HCT116 (cell line): ENCODE measurements around the gene COL5A3. TPM values are rescaled to one million over a fixed set of nuclear protein-coding genes. Genes with fewer than 3 reads are reported as not detected.

Source experiments
- ATAC-seq: fragments of 200-7000 bp; cut with Tn5 transposase; 2 replicates; pipeline ENCODE4 v1.9.1; 2020; ENCODE audit warnings: mild to moderate bottlenecking, moderate library complexity
- BruUV-seq: library from RNA; stranded (reverse); fragments of 400-500 nt; replicated peaks from 2 replicates; lab custom pipeline; 2021; lab: Mats Ljungman, UMichigan
- CTCF ChIA-PET: fragments of 300-600 bp; sonication (Branson Sonifier 250); formaldehyde crosslinking; loops from one replicate; lab custom pipeline; 2021; ENCODE audit warnings: antibody characterized with exemption; lab: Charles Lee
- POLR2A ChIA-PET: fragments of 300-600, 350-600 bp; sonication (Branson Sonifier 250); formaldehyde crosslinking; loops from one replicate; lab custom pipeline; 2021; ENCODE audit warnings: antibody characterized with exemption; lab: Charles Lee
- RAD21 ChIA-PET, 2 experiments: fragments of 300-600 bp; sonication (Branson Sonifier 250); formaldehyde crosslinking; loops; one replicate each; lab custom pipeline; 2023; ENCODE audit warnings: low total read pairs in 2 of 2; ENCODE audit not compliant: uncharacterized antibody in 2 of 2, unreplicated experiment in 2 of 2, low non-redundant PET in 1 of 2; lab: Charles Lee
- DNase-seq: peaks from one replicate; pipeline ENCODE4 v3.0.0-alpha.2; 2010; ENCODE audit warnings: low read depth, low spot score
- H2AFZ ChIP-seq: fragments of 200-600 bp; shearing (Covaris generic), sonication (generic); 2 replicates; pipeline ENCODE4 v1.6.1; 2017; ENCODE audit warnings: low read depth, mixed run types, mixed read lengths, antibody characterized with exemption, low read length; ENCODE audit not compliant: poor library complexity, severe bottlenecking
- H3K27ac ChIP-seq: 2 replicates; pipeline ENCODE4 v1.5.1; 2012; ENCODE audit warnings: low read depth, low read length
- H3K27me3 ChIP-seq: fragments of 200-600 bp; sonication (generic); 2 replicates; pipeline ENCODE4 v1.6.1; 2016; ENCODE audit warnings: mixed run types, low read length, mixed read lengths; ENCODE audit not compliant: insufficient read depth
- H3K36me3 ChIP-seq, 2 experiments: fragments of 200-500 bp in 1 of 2; fragments of 200-600 bp in 1 of 2; sonication (Bioruptor generic) in 1 of 2; sonication (generic) in 1 of 2; 2 replicates each; pipeline versions ENCODE4 v1.5.1 to v1.6.1; 2014 to 2016; ENCODE audit warnings: low read length in 2 of 2, inconsistent platforms in 1 of 2, mixed read lengths in 1 of 2, mixed run types in 1 of 2; ENCODE audit not compliant: insufficient read depth in 2 of 2, control insufficient read depth in 1 of 2
- H3K4me1 ChIP-seq, 2 experiments: fragments of 200-600 bp in 1 of 2; sonication (generic) in 1 of 2; 2 replicates each; pipeline versions ENCODE4 v1.5.1 to v1.6.1; 2012 to 2017; ENCODE audit warnings: low read length in 2 of 2, inconsistent platforms in 1 of 2, mild to moderate bottlenecking in 1 of 2, mixed read lengths in 1 of 2, mixed run types in 1 of 2, moderate library complexity in 1 of 2; ENCODE audit not compliant: insufficient read depth in 2 of 2, control insufficient read depth in 1 of 2
- H3K4me2 ChIP-seq: fragments of 200-600 bp; sonication (generic); 2 replicates; pipeline ENCODE4 v1.6.1; 2017; ENCODE audit warnings: mixed run types, low read length, mixed read lengths
- H3K4me3 ChIP-seq, 2 experiments: fragments of 200-600 bp in 1 of 2; sonication (generic) in 1 of 2; replicated peaks in 1 of 2; 2 replicates each; pipeline ENCODE4 v1.5.1; 2011 to 2016; ENCODE audit warnings: low read length in 2 of 2, control low read depth in 1 of 2, low read depth in 1 of 2, mild to moderate bottlenecking in 1 of 2, mixed read lengths in 1 of 2, mixed run types in 1 of 2
- H3K79me2 ChIP-seq: fragments of 200-600 bp; sonication (generic); 2 replicates; pipeline ENCODE4 v1.6.1; 2017; ENCODE audit warnings: mild to moderate bottlenecking, mixed run types, low read length, moderate library complexity, mixed read lengths; ENCODE audit not compliant: insufficient read depth
- H3K9ac ChIP-seq: fragments of 200-600 bp; sonication (generic); 2 replicates; pipeline ENCODE4 v1.6.1; 2016; ENCODE audit warnings: low read length, mixed read lengths
- H3K9me2 ChIP-seq: fragments of 200-600 bp; sonication (generic), shearing (Covaris generic); 2 replicates; pipeline ENCODE4 v1.6.1; 2017; ENCODE audit warnings: mixed run types, mild to moderate bottlenecking, moderate library complexity; ENCODE audit not compliant: insufficient read depth
- H3K9me3 ChIP-seq, 2 experiments: fragments of 200-500 bp in 1 of 2; fragments of 200-600 bp in 1 of 2; sonication (Bioruptor generic) in 1 of 2; sonication (generic) in 1 of 2; 2 replicates each; pipeline ENCODE4 v1.6.1; 2014 to 2017; ENCODE audit warnings: low read length in 2 of 2, mixed read lengths in 2 of 2, inconsistent platforms in 1 of 2, low read depth in 1 of 2, mild to moderate bottlenecking in 1 of 2, mixed run types in 1 of 2, moderate library complexity in 1 of 2; ENCODE audit not compliant: control insufficient read depth in 1 of 2, insufficient read depth in 1 of 2
- H4K20me1 ChIP-seq: fragments of 200-600 bp; sonication (generic), shearing (Covaris generic); 2 replicates; pipeline ENCODE4 v1.6.1; 2017; ENCODE audit warnings: mixed run types, mild to moderate bottlenecking, moderate library complexity; ENCODE audit not compliant: insufficient read depth
- CBX3 ChIP-seq: IDR thresholded peaks from 2 replicates; pipeline ENCODE4 v1.6.1; 2012; ENCODE audit warnings: low read depth
- EGR1 ChIP-seq: IDR thresholded peaks from 2 replicates; pipeline ENCODE4 v1.6.1; 2012; ENCODE audit warnings: low read depth
- EZH2 ChIP-seq: fragments of 200-600 bp; sonication (generic); IDR thresholded peaks from 2 replicates; pipeline ENCODE4 v1.6.1; 2017; ENCODE audit warnings: antibody characterized with exemption, mixed run types
- POLR2A ChIP-seq: IDR thresholded peaks from 2 replicates; pipeline ENCODE4 v1.7.0; 2011; ENCODE audit warnings: borderline replicate concordance; ENCODE audit not compliant: insufficient read depth, insufficient read length; ENCODE audit errors: extremely low read depth
- RAD21 ChIP-seq: IDR thresholded peaks from 2 replicates; pipeline ENCODE4 v1.6.1; 2012; ENCODE audit warnings: low read depth, mild to moderate bottlenecking
- SIN3A ChIP-seq: IDR thresholded peaks from 2 replicates; pipeline ENCODE4 v1.6.1; 2012; ENCODE audit warnings: low read depth
- SP1 ChIP-seq: IDR thresholded peaks from 2 replicates; pipeline ENCODE4 v1.6.1; 2012; ENCODE audit warnings: low read depth
- intact Hi-C: fragments of 100-400 bp; cut with micrococcal nuclease; formaldehyde crosslinking; loops from 2 replicates; pipeline ENCODE4 v1.10.0; 2022
- total RNA-seq: library from RNA; stranded (reverse); gene quantifications from one replicate; pipeline ENCODE4 v1.2.1, GENCODE V29; 2021; ENCODE audit not compliant: unreplicated experiment
- TF ChIP-seq, protein P1 (sequence below): IDR thresholded peaks from 2 replicates; pipeline ENCODE4 v1.6.1; 2011; ENCODE audit warnings: mild to moderate bottlenecking, low read length, moderate library complexity; ENCODE audit not compliant: insufficient replicate concordance; ENCODE audit errors: extremely low read depth
- TF ChIP-seq, protein P2 (sequence below), 3 experiments: fragments of 200-600 bp in 1 of 3; sonication (generic) in 1 of 3; IDR thresholded peaks in 2 of 3; conservative IDR thresholded peaks in 1 of 3; 2 replicates each; pipeline ENCODE4 v1.5.1; 2012 to 2017; ENCODE audit warnings: low read depth in 2 of 3, low read length in 2 of 3, antibody characterized with exemption in 1 of 3, borderline replicate concordance in 1 of 3, control low read depth in 1 of 3, mild to moderate bottlenecking in 1 of 3, mixed read lengths in 1 of 3, mixed run types in 1 of 3, moderate library complexity in 1 of 3; ENCODE audit not compliant: insufficient read depth in 1 of 3
- TF ChIP-seq, protein P3 (sequence below): IDR thresholded peaks from 2 replicates; pipeline ENCODE4 v1.6.1; 2012

Gene COL5A3
- total RNA-seq, 1 experiment from 2014 or later = 0.15 TPM

DNA sequence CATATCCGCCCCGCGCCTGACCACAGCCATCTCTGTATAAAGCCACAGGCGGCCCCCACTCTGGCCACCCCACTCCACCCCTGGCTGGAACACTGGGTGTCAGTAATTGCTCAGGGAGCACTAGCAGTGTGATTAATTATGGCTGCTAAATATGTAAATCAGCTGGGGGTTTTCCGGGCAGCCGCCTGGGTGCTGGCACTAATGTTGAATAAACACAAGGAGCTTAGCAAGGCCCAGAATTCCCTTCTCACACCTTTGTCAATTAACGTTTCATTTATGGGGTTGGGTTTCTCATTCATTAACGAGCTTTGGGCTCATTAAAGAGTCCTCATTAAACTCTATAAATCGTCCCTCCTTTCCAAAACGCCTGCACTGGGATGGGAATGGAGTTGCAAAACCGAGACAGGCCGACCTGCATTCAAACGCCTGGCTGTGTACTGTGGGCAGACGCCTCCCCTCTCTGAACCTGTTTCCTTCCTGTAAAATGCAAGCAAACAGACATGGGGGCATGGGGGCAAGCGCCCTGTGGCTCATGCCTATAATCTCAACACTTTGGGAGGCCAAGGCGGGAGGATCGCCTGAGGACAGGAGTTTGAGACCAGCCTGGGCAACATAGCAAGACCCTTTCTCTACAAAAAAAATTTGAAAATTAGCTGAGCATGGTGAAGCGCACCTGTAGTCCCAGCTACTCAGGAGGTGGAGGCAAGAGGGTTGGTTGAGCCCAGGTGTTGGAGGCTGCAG is 56.3 kb downstream of the COL5A3 start:
- no peaks in the 10 kb centered on the region for H3K36me3 ChIP-seq
- DNase-seq = no peak
- H3K9me2 ChIP-seq = no peaks in the 10 kb centered on the region
- no TSS peak for BruUV-seq
- H3K27me3 ChIP-seq = no peaks in the 10 kb centered on the region
- no peak for TF ChIP-seq CBX3
- TF ChIP-seq, protein P1, sequence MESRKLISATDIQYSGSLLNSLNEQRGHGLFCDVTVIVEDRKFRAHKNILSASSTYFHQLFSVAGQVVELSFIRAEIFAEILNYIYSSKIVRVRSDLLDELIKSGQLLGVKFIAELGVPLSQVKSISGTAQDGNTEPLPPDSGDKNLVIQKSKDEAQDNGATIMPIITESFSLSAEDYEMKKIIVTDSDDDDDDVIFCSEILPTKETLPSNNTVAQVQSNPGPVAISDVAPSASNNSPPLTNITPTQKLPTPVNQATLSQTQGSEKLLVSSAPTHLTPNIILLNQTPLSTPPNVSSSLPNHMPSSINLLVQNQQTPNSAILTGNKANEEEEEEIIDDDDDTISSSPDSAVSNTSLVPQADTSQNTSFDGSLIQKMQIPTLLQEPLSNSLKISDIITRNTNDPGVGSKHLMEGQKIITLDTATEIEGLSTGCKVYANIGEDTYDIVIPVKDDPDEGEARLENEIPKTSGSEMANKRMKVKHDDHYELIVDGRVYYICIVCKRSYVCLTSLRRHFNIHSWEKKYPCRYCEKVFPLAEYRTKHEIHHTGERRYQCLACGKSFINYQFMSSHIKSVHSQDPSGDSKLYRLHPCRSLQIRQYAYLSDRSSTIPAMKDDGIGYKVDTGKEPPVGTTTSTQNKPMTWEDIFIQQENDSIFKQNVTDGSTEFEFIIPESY = no peak
- no peak for TF ChIP-seq POLR2A
- no peak for TF ChIP-seq EZH2
- TF ChIP-seq, protein P2, sequence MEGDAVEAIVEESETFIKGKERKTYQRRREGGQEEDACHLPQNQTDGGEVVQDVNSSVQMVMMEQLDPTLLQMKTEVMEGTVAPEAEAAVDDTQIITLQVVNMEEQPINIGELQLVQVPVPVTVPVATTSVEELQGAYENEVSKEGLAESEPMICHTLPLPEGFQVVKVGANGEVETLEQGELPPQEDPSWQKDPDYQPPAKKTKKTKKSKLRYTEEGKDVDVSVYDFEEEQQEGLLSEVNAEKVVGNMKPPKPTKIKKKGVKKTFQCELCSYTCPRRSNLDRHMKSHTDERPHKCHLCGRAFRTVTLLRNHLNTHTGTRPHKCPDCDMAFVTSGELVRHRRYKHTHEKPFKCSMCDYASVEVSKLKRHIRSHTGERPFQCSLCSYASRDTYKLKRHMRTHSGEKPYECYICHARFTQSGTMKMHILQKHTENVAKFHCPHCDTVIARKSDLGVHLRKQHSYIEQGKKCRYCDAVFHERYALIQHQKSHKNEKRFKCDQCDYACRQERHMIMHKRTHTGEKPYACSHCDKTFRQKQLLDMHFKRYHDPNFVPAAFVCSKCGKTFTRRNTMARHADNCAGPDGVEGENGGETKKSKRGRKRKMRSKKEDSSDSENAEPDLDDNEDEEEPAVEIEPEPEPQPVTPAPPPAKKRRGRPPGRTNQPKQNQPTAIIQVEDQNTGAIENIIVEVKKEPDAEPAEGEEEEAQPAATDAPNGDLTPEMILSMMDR (IDR thresholded peaks at IDR 0.05 in 2 of 3, conservative IDR thresholded peaks at IDR 0.05 in 1 of 3; ENCODE audit: borderline replicate concordance in 1 of 3, insufficient read depth in 1 of 3, low read depth in 2 of 3, low read length in 2 of 3) = no peak
- TF ChIP-seq SP1 = no peak
- no peak for TF ChIP-seq RAD21
- no peak for TF ChIP-seq EGR1
- TF ChIP-seq, protein P3, sequence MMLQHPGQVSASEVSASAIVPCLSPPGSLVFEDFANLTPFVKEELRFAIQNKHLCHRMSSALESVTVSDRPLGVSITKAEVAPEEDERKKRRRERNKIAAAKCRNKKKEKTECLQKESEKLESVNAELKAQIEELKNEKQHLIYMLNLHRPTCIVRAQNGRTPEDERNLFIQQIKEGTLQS = no peak
- no peak for TF ChIP-seq SIN3A
- intact Hi-C loops = no loop called here
- ChIA-PET RAD21 (no interaction called here), POLR2A (interaction anchor here (0.6 kb wide), 1 partner anchor 48 kb away, joined by 3 read pairs; no protein-coding TSS in a partner anchor), CTCF (interaction anchor here (1.1 kb wide), 1 partner anchor 46 kb away, joined by 3 read pairs; no protein-coding TSS in a partner anchor)
- H3K27ac ChIP-seq = no peak overlapping the region
- no peak overlapping the region for H3K4me2 ChIP-seq
- H3K79me2 ChIP-seq = no peaks in the 10 kb centered on the region
- no peaks in the 10 kb centered on the region for H3K9me3 ChIP-seq
- no peaks in the 10 kb centered on the region for H4K20me1 ChIP-seq
- H3K9ac ChIP-seq = no peak overlapping the region
- ATAC-seq = no peak
- H3K4me1 ChIP-seq = no peaks in the 10 kb centered on the region
- H2AFZ ChIP-seq = no peak overlapping the region
- H3K4me3 ChIP-seq = no peak overlapping the region
